Activated T-cell treated with anti-CD3 and anti-CD28 coated beads, Interleukin-2, amount 50 U/mL, for 48 hours (primary cell): Measurements from ENCODE around the gene RIMBP2.

Experiments
- DNase-seq, 2 experiments: peaks; one replicate each; pipeline ENCODE4 v3.0.0-alpha.2; 2020

Gene RIMBP2

GRCh38 chr12:130675121-130675520, 41.0 kb downstream of the RIMBP2 start:
- no peak for DNase-seq

- no peak for DNase-seq
Observed at GRCh38 chr12:130674676-130675075, 41.4 kb downstream of the RIMBP2 start.

GRCh38 chr12:130673036-130673705, 42.9 kb downstream of the RIMBP2 start:
- DNase-seq: no peak

- no peak for DNase-seq
Observed at GRCh38 chr12:130672089-130672820, 43.8 kb downstream of the RIMBP2 start.

- DNase-seq: no peak
Observed at GRCh38 chr12:130671556-130671955, 44.5 kb downstream of the RIMBP2 start.

- DNase-seq: no peak
Observed at GRCh38 chr12:130669797-130670196, 46.3 kb downstream of the RIMBP2 start.

GRCh38 chr12:130669205-130669557, 46.9 kb downstream of the RIMBP2 start:
- DNase-seq: no peak

- no peak for DNase-seq
Observed at GRCh38 chr12:130668286-130669204, 47.6 kb downstream of the RIMBP2 start.

- DNase-seq: no peak
Observed at GRCh38 chr12:130667421-130667960, 48.6 kb downstream of the RIMBP2 start.

- DNase-seq: no peak
Observed at GRCh38 chr12:130666645-130667044, 49.5 kb downstream of the RIMBP2 start.

- DNase-seq: no peak
Observed at GRCh38 chr12:130665753-130666152, 50.3 kb downstream of the RIMBP2 start.

GRCh38 chr12:130664772-130665171, 51.3 kb downstream of the RIMBP2 start:
- no peak for DNase-seq

GRCh38 chr12:130664252-130664651, 51.8 kb downstream of the RIMBP2 start:
- no peak for DNase-seq

GRCh38 chr12:130663514-130663913, 52.6 kb downstream of the RIMBP2 start:
- no peak for DNase-seq

GRCh38 chr12:130661486-130662255, 54.4 kb downstream of the RIMBP2 start:
- DNase-seq: no peak

- no peak for DNase-seq
Observed at GRCh38 chr12:130661059-130661458, 55.0 kb downstream of the RIMBP2 start.

- DNase-seq: no peak
Observed at GRCh38 chr12:130658145-130658911, 57.8 kb downstream of the RIMBP2 start.

- DNase-seq: no peak
Observed at GRCh38 chr12:130656411-130656810, 59.7 kb downstream of the RIMBP2 start.

GRCh38 chr12:130655881-130656280, 60.2 kb downstream of the RIMBP2 start:
- no peak for DNase-seq

- DNase-seq: no peak
Observed at GRCh38 chr12:130655010-130655409, 61.1 kb downstream of the RIMBP2 start.

GRCh38 chr12:130651188-130651959, 64.7 kb downstream of the RIMBP2 start:
- no peak for DNase-seq
